ENCODE measurements around the gene ASCL3.
A peak's percentile ranks its signal among the peaks of the same experiment; 100 is the strongest.
"Not testable (repeated sequence)": the region's sequence is repeated elsewhere in the genome, so short reads cannot be mapped to it uniquely, and the experiment has no call there.

ASCL3 gene

DNA sequence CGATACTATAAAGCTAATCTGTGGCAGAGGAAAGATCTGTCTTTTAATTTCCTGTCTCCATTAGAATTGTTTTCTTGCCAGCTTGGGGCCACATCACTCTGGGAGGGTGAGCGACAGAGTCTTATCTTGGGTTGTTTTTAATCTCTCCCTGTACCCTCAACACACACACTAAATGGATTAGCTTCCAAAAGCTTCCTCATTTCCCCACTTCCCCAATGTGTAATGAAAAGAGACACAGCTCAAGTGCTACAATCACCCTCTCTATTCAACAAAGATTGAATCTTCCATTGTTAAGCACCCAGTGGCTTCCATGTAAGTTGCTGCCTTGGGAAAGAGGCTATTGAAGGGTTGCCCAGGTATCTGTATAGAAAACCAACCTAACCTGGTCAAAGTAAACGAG is 6.1 kb upstream of the ASCL3 start:
- TF ChIP-seq, protein P1, sequence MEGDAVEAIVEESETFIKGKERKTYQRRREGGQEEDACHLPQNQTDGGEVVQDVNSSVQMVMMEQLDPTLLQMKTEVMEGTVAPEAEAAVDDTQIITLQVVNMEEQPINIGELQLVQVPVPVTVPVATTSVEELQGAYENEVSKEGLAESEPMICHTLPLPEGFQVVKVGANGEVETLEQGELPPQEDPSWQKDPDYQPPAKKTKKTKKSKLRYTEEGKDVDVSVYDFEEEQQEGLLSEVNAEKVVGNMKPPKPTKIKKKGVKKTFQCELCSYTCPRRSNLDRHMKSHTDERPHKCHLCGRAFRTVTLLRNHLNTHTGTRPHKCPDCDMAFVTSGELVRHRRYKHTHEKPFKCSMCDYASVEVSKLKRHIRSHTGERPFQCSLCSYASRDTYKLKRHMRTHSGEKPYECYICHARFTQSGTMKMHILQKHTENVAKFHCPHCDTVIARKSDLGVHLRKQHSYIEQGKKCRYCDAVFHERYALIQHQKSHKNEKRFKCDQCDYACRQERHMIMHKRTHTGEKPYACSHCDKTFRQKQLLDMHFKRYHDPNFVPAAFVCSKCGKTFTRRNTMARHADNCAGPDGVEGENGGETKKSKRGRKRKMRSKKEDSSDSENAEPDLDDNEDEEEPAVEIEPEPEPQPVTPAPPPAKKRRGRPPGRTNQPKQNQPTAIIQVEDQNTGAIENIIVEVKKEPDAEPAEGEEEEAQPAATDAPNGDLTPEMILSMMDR (IDR thresholded peaks at IDR 0.05; ENCODE audit: poor library complexity, severe bottlenecking) = no peak
- Histone ChIP-seq H3K4me1 (ENCODE audit: insufficient read depth, poor library complexity, severe bottlenecking) (no peaks in the 10 kb centered on the region), H3K36me3 (ENCODE audit: low read depth) (peaks cover 54% of the 10 kb centered on the region), H3K4me3 (ENCODE audit: severe bottlenecking) (no peak overlapping the region), H3K27me3 (ENCODE audit: insufficient read depth, poor library complexity, severe bottlenecking) (no peaks in the 10 kb centered on the region), H3K9me3 (ENCODE audit: severe bottlenecking) (no peaks in the 10 kb centered on the region), H3K27ac (ENCODE audit: poor library complexity, severe bottlenecking) (no peak overlapping the region)
- no peak for ATAC-seq (ENCODE audit: low read depth)
- DNase-seq (ENCODE audit: low spot score) = no peak

DNA sequence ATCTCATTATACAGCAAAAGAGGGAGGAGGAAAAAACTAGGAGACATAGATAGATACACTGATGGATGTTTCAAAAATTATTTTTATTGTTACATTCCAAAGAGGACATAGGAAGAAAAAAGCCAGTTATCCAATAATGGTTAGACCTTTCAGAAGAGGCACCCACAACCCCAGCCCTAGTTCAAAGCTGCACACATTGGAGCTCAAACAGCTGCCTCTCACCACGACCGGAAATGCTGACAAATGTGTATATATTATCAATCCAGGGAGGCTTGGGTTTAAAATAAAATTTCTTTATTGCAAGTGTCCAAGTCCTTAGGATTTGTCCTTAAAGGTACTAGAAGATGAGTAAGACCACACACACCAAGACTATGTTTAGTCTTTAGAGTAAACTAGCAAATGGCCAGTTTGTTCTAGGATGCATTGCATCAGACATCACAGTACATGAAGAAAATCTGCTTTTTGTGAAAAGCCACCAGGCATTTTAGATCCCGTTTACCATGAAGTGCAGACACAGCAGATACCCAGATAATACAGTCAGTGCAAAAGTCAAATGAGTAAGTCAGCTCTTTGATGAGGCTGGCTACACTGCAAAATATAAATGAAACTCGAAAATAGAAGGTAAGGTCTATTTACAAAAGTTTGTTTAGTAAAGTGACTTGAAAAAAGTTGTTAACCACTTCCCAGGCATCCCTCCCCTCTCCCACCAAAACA is 4.6 kb upstream of the ASCL3 start:
- DNase-seq (ENCODE audit: low spot score) (no peak), ATAC-seq (ENCODE audit: low read depth) (no peak)
- no peak overlapping the region for H3K27ac ChIP-seq (ENCODE audit: poor library complexity, severe bottlenecking)
- H3K4me1 ChIP-seq (ENCODE audit: insufficient read depth, poor library complexity, severe bottlenecking) = no peaks in the 10 kb centered on the region
- no peak overlapping the region for H3K4me3 ChIP-seq (ENCODE audit: severe bottlenecking)
- no peaks in the 10 kb centered on the region for H3K27me3 ChIP-seq (ENCODE audit: insufficient read depth, poor library complexity, severe bottlenecking)
- H3K36me3 ChIP-seq (ENCODE audit: low read depth) = peaks cover 41% of the 10 kb centered on the region
- TF ChIP-seq, protein P1 (IDR thresholded peaks at IDR 0.05; ENCODE audit: poor library complexity, severe bottlenecking) = no peak
- no peaks in the 10 kb centered on the region for H3K9me3 ChIP-seq (ENCODE audit: severe bottlenecking)

DNA sequence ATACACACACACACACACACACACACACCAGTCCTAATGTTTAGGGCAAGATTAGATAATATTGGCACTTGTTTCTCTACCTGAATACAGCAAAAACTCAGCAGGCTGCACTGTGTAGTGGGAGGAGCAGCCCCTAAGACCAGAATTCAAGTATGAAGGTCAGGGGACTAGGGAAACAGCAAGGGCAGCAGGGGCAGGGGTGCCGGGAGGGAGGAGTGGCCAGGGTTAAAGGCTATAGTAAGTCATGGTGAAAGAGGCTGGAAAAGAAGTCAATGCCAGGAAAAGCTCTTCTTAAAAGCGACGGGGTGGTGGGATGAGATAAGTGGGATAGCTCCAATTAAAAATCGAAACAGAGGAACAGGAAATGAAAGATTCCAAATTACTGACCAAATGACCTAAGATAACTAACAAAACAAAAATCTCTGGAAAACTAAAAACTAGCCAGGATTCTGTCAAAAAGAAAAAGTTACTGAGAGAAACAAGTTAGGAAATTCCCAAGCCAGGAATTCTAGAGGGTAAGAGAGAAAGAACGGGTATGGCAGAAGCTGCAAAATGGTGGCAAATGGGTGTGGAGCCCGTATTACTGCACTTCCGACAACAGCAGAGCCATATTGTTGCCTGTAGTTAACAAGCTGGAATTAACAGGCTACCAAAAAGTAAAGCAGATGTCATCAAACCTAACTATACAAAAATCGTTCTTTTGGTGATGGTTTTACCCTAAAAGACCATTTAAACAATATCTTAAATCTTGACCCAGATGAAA is 1.3 kb downstream of the ASCL3 start:
- no peak for DNase-seq (ENCODE audit: low spot score)
- H3K27me3 ChIP-seq (ENCODE audit: insufficient read depth, poor library complexity, severe bottlenecking) = no peaks in the 10 kb centered on the region
- TF ChIP-seq, protein P1 (IDR thresholded peaks at IDR 0.05; ENCODE audit: poor library complexity, severe bottlenecking) = no peak

DNA sequence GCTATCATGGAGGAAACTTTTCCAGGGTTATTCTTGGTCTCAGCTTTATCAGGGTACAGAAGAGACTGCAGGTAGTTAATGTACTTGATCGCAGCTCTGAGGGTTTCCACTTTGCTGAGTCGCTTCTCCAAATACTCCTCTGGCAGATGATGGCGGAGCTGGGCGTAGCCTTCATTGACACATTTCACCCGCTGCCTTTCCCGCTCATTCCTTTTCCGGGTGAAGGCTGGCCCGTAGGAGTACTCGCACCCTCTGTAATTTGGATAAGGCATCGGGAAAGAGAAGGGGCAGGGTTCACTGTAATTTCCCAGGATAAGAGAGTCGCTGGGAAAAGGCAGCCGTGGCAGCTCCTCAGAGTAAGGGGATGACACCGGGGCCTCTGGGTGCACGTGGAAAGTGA is 5.2 kb downstream of the ASCL3 start:
- no peaks in the 10 kb centered on the region for H3K36me3 ChIP-seq (ENCODE audit: low read depth)
- H3K4me3 ChIP-seq (ENCODE audit: severe bottlenecking) = no peak overlapping the region
- DNase-seq (ENCODE audit: low spot score) = no peak
- no peak for ATAC-seq (ENCODE audit: low read depth)
- no peaks in the 10 kb centered on the region for H3K27me3 ChIP-seq (ENCODE audit: insufficient read depth, poor library complexity, severe bottlenecking)
- no peaks in the 10 kb centered on the region for H3K9me3 ChIP-seq (ENCODE audit: severe bottlenecking)
- H3K4me1 ChIP-seq (ENCODE audit: insufficient read depth, poor library complexity, severe bottlenecking) = peaks cover 7% of the 10 kb centered on the region
- H3K27ac ChIP-seq (ENCODE audit: poor library complexity, severe bottlenecking) = no peak overlapping the region
- TF ChIP-seq, protein P1 (IDR thresholded peaks at IDR 0.05; ENCODE audit: poor library complexity, severe bottlenecking) = no peak

More for the DNA sequence above, 1.3 kb downstream of the ASCL3 start:
- H3K4me1 ChIP-seq (ENCODE audit: insufficient read depth, poor library complexity, severe bottlenecking) = no peaks in the 10 kb centered on the region
- H3K36me3 ChIP-seq (ENCODE audit: low read depth) = no peaks in the 10 kb centered on the region
- H3K9me3 ChIP-seq (ENCODE audit: severe bottlenecking) = no peaks in the 10 kb centered on the region
- H3K27ac ChIP-seq (ENCODE audit: poor library complexity, severe bottlenecking) = no peak overlapping the region
- ATAC-seq (ENCODE audit: low read depth) = no peak
- no peak overlapping the region for H3K4me3 ChIP-seq (ENCODE audit: severe bottlenecking)

DNA sequence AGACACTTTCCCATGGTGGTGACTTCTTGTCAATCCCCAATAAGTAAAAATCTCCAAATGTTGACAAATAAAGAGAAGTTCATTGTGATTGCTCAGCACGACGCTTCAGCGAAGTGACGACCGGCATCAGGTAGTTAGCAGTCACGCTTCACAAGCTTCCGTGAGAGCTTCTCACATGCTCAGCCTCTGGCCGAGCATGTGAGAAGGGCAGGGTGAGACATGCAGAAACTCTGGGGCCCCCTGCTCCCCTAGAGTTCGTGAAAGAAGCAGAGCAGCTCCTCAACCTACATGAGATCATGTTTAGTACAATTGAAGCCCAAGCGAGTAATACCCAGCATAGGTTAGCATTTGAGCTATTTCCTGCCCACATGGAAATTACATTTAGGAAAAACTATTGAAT is 5.7 kb downstream of the ASCL3 start:
- Histone ChIP-seq H3K27me3 (ENCODE audit: insufficient read depth, poor library complexity, severe bottlenecking) (no peaks in the 10 kb centered on the region), H3K9me3 (ENCODE audit: severe bottlenecking) (no peaks in the 10 kb centered on the region), H3K27ac (ENCODE audit: poor library complexity, severe bottlenecking) (no peak overlapping the region), H3K36me3 (ENCODE audit: low read depth) (no peaks in the 10 kb centered on the region), H3K4me3 (ENCODE audit: severe bottlenecking) (no peak overlapping the region), H3K4me1 (ENCODE audit: insufficient read depth, poor library complexity, severe bottlenecking) (peaks cover 7% of the 10 kb centered on the region)
- no peak for DNase-seq (ENCODE audit: low spot score)
- no peak for ATAC-seq (ENCODE audit: low read depth)
- TF ChIP-seq, protein P1 (IDR thresholded peaks at IDR 0.05; ENCODE audit: poor library complexity, severe bottlenecking) = no peak

DNA sequence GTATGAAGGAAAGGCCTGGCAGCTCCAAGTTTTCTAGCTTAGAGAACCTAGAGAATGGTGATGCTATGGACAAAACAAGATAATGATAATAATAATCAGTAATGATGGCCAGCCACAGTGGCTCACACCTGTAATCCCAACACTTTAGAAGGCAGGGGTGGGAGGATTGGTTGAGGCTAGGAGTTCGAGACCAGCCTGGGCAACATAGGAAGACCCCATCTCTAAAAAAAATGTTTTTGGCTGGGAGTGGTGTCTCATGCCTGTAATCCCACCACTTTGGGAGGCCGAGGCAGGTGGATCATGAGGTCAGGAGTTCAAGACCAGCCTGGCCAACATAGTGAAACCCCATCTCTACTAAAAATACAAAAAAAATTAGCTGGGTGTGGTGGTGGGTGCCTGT is 7.0 kb downstream of the ASCL3 start:
- H3K4me1 ChIP-seq (ENCODE audit: insufficient read depth, poor library complexity, severe bottlenecking); H3K9me3 ChIP-seq (ENCODE audit: severe bottlenecking); ATAC-seq (ENCODE audit: low read depth): not testable (repeated sequence)

More for the DNA sequence above, 7.0 kb downstream of the ASCL3 start:
- H3K36me3 ChIP-seq (ENCODE audit: low read depth); H3K27me3 ChIP-seq (ENCODE audit: insufficient read depth, poor library complexity, severe bottlenecking); H3K4me3 ChIP-seq (ENCODE audit: severe bottlenecking); DNase-seq (ENCODE audit: low spot score): not testable (repeated sequence)
- peak overlapping the region; percentile 57 for H3K27ac ChIP-seq (ENCODE audit: poor library complexity, severe bottlenecking)
